Type B pancreatic cell (in vitro differentiated cells): ENCODE results near the gene CCDC69. TPM values are rescaled to one million over a fixed set of nuclear protein-coding genes. Genes with fewer than 3 reads are reported as not detected.

Source experiments
- DNase-seq: peaks from one replicate; pipeline ENCODE4 v3.0.0; 2021; ENCODE audit warnings: mixed read lengths; ENCODE audit not compliant: unreplicated experiment; ENCODE audit errors: extremely low spot score
- H3K27ac Mint-ChIP-seq: 2 replicates; pipeline ENCODE4 v1.8.0; 2021; ENCODE audit warnings: mild to moderate bottlenecking, mixed read lengths
- H3K27me3 Mint-ChIP-seq: 2 replicates; pipeline ENCODE4 v1.8.0; 2021; ENCODE audit warnings: mixed read lengths
- H3K36me3 Mint-ChIP-seq: 2 replicates; pipeline ENCODE4 v1.8.0; 2021; ENCODE audit warnings: mixed read lengths
- H3K4me1 Mint-ChIP-seq: one replicate; pipeline ENCODE4 v1.8.0; 2021; ENCODE audit warnings: mixed read lengths; ENCODE audit not compliant: unreplicated experiment
- H3K4me3 Mint-ChIP-seq: 2 replicates; pipeline ENCODE4 v1.8.0; 2021; ENCODE audit warnings: mild to moderate bottlenecking, mixed read lengths
- H3K9me3 Mint-ChIP-seq: 2 replicates; pipeline ENCODE4 v1.8.0; 2021; ENCODE audit warnings: mixed read lengths
- total RNA-seq: library from RNA; stranded (reverse); gene quantifications from 2 replicates; pipeline ENCODE4 v1.2.1, GENCODE V29; 2021; ENCODE audit warnings: low replicate concordance
- TF ChIP-seq, protein P1 (sequence below): fragments of 200-600 bp; sonication (generic); conservative IDR thresholded peaks from 2 replicates; pipeline ENCODE4 v1.5.0; 2021; ENCODE audit warnings: antibody characterized with exemption, mild to moderate bottlenecking

The CCDC69 gene
- total RNA-seq, 1 donor from 2014 or later: 11.2 TPM

DNA sequence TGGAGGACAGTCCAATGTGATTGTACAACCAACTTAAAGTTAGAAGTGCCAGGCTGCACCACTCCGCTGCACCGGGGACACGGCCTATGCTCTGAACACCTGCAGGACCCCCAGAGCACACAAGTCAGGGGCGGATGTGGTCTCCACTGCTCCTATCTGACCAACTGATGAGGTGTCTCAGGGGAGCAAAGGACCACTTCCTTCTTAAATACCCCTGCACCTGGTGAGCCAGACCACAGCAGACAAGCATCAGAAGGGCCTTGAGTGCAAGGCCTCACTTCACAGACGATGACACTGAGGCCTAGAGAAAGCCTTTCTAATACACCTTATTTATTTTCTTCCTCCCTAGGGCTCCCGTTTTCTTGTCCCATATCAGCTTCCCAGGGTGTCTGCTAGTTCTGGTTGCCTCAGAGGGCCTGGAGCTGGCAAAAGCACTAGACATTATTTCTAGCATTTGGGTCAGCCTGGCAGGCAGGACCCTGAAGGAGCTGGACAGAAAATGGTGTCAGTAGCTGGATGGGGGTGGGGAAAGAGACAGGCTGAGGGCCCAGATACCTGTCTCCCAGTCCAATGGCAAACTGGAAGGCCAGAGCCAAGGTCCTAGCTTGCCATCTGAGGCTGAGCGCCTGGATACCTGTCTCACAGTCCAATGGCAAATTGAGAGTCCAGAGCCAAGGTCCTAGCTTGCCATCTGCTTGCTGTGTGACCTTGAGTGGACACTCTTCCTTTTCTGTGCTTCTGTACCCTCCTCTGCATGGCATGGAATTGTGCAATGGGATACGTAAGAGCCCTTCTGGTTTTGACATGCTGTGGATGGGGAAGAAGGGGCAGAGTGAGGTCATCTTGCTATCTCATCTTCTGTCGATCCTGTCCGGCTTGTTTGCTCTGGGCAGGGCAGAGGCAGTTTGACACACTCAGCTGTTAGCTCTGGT, 9.0 kb downstream of the CCDC69 start:
- H3K36me3 Mint-ChIP-seq: peaks cover 3% of the 10 kb centered on the region
- DNase-seq: no peak
- TF ChIP-seq, protein P1, sequence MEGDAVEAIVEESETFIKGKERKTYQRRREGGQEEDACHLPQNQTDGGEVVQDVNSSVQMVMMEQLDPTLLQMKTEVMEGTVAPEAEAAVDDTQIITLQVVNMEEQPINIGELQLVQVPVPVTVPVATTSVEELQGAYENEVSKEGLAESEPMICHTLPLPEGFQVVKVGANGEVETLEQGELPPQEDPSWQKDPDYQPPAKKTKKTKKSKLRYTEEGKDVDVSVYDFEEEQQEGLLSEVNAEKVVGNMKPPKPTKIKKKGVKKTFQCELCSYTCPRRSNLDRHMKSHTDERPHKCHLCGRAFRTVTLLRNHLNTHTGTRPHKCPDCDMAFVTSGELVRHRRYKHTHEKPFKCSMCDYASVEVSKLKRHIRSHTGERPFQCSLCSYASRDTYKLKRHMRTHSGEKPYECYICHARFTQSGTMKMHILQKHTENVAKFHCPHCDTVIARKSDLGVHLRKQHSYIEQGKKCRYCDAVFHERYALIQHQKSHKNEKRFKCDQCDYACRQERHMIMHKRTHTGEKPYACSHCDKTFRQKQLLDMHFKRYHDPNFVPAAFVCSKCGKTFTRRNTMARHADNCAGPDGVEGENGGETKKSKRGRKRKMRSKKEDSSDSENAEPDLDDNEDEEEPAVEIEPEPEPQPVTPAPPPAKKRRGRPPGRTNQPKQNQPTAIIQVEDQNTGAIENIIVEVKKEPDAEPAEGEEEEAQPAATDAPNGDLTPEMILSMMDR: no peak
- no peaks in the 10 kb centered on the region for H3K27me3 Mint-ChIP-seq
- peak overlapping the region; percentile 92 for H3K27ac Mint-ChIP-seq
- peaks cover 12% of the 10 kb centered on the region for H3K4me1 Mint-ChIP-seq
- peak overlapping the region; percentile 55 for H3K4me3 Mint-ChIP-seq
- no peaks in the 10 kb centered on the region for H3K9me3 Mint-ChIP-seq

- Mint-ChIP-seq H3K4me3 (no peak overlapping the region), H3K27me3 (no peaks in the 10 kb centered on the region), H3K9me3 (no peaks in the 10 kb centered on the region), H3K27ac (peak overlapping the region; percentile 92), H3K36me3 (peaks cover 3% of the 10 kb centered on the region), H3K4me1 (peaks cover 12% of the 10 kb centered on the region)
- TF ChIP-seq, protein P1: no peak
- peak; percentile 55 for DNase-seq
These were observed 9.9 kb downstream of the CCDC69 start for GRCh38 chr5:151213803-151214613.

- no peak overlapping the region for H3K4me3 Mint-ChIP-seq
- H3K36me3 Mint-ChIP-seq: peaks cover 3% of the 10 kb centered on the region
- H3K9me3 Mint-ChIP-seq: no peaks in the 10 kb centered on the region
- H3K27ac Mint-ChIP-seq: no peak overlapping the region
- H3K27me3 Mint-ChIP-seq: no peaks in the 10 kb centered on the region
- H3K4me1 Mint-ChIP-seq: peaks cover 6% of the 10 kb centered on the region
- no peak for DNase-seq
- TF ChIP-seq, protein P1: no peak
These were observed 11.5 kb downstream of the CCDC69 start for GRCh38 chr5:151212406-151212798.

- H3K4me1 Mint-ChIP-seq: no peaks in the 10 kb centered on the region
- H3K4me3 Mint-ChIP-seq: no peak overlapping the region
- H3K27ac Mint-ChIP-seq: no peak overlapping the region
- TF ChIP-seq, protein P1: no peak
- H3K9me3 Mint-ChIP-seq: no peaks in the 10 kb centered on the region
- DNase-seq: peak; percentile 62
- H3K27me3 Mint-ChIP-seq: no peaks in the 10 kb centered on the region
- H3K36me3 Mint-ChIP-seq: peaks cover 3% of the 10 kb centered on the region
These were observed 15.4 kb downstream of the CCDC69 start for GRCh38 chr5:151208481-151208914.

- Mint-ChIP-seq H3K36me3 (no peaks in the 10 kb centered on the region), H3K9me3 (no peaks in the 10 kb centered on the region), H3K27me3 (no peaks in the 10 kb centered on the region), H3K4me1 (no peaks in the 10 kb centered on the region), H3K27ac (no peak overlapping the region), H3K4me3 (no peak overlapping the region)
- TF ChIP-seq, protein P1: no peak
- peak; percentile 64 for DNase-seq
These were observed 18.5 kb downstream of the CCDC69 start for GRCh38 chr5:151205411-151205810.
